ENCODE data around the gene MISP3. TPM values are rescaled to one million over a fixed set of nuclear protein-coding genes. Genes with fewer than 3 reads are reported as not detected.
"Not testable (repeated sequence)": the region's sequence is repeated elsewhere in the genome, so short reads cannot be mapped to it uniquely, and the experiment has no call there.

Gene MISP3
- total RNA-seq, 5 donors from 2014 or later (not counting 1 experiment from before 2014, with no cell fraction given) = 0.28 to 2.0 (median 1.1) TPM

GRCh38 chr19:14039181-14039580, 33.4 kb upstream of the MISP3 start:
- Mint-ChIP-seq H3K36me3 (peaks cover 29% of the 10 kb centered on the region), H3K27ac (peak overlapping the region in 1 of 2 donors; percentile 16), H3K9me3 (no peaks in the 10 kb centered on the region), H3K27me3 (no peaks in the 10 kb centered on the region), H3K4me1 (peaks cover 19 to 40% (median 20%) of the 10 kb centered on the region in 3 donors), H3K4me3 (no peak overlapping the region)
- Histone ChIP-seq H3K9me3 (no peaks in the 10 kb centered on the region), H3K27ac (ENCODE audit: low read length) (no peak overlapping the region), H3K27me3 (replicated peaks in 1 of 2; ENCODE audit: control insufficient read depth in 2 of 2, extremely low read depth in 1 of 2, insufficient read depth in 2 of 2, low read length in 1 of 2) (no peaks in the 10 kb centered on the region), H3K4me1 (ENCODE audit: control insufficient read depth in 1 of 2, extremely low read depth in 1 of 2, insufficient read depth in 2 of 2, low read length in 2 of 2) (peaks cover 2 to 48% of the 10 kb centered on the region in 2 experiments), H3K4me3 (ENCODE audit: control insufficient read depth in 1 of 2, extremely low read depth in 1 of 2, low read length in 1 of 2) (no peak overlapping the region), H3K36me3 (ENCODE audit: control insufficient read depth in 2 of 2, extremely low read depth in 1 of 2, insufficient read depth in 1 of 2, low read length in 1 of 2) (peaks cover 5 to 79% of the 10 kb centered on the region in 2 donors)
- no peak for DNase-seq
- 100% methylated on average over 4 of the region's 7 CpGs for WGBS (ENCODE audit: insufficient coverage)
- ATAC-seq (replicated peaks in 1 of 4) = no peak
- ChIA-PET POLR2A (interaction anchor here (0.6 kb wide), 2 partner anchors 11 to 331 kb away, joined by 3 to 6 read pairs; partner anchors contain the start of gene RLN3 (in 1 of the 2)), CTCF (interaction anchor here in 1 of 2 donors (0.6 kb wide), 2 partner anchors 17 to 161 kb away, joined by 3 read pairs; no protein-coding TSS in a partner anchor)

- ChIA-PET CTCF (interaction anchor here (0.6 to 1.3 kb wide), 6 partner anchors 11 to 362 kb away, joined by 3 to 9 read pairs (median 3); partner anchors contain the start of gene IL27RA (in 1 of the 2)), POLR2A (interaction anchor here in 1 of 2 donors (0.6 to 0.7 kb wide), 3 partner anchors 58 to 900 kb away, joined by 3 to 12 read pairs (median 8); no protein-coding TSS in a partner anchor)
- Mint-ChIP-seq H3K4me1 (peaks cover 10 to 23% (median 12%) of the 10 kb centered on the region in 3 donors), H3K27ac (peak overlapping the region; percentile 84 to 89), H3K36me3 (peaks cover 22% of the 10 kb centered on the region)
- H3K9me3 Mint-ChIP-seq; H3K9me3 ChIP-seq; H3K4me3 ChIP-seq (ENCODE audit: control insufficient read depth in 1 of 2, extremely low read depth in 1 of 2, low read length in 1 of 2); H3K27me3 ChIP-seq (replicated peaks in 1 of 2; ENCODE audit: control insufficient read depth in 2 of 2, extremely low read depth in 1 of 2, insufficient read depth in 2 of 2, low read length in 1 of 2); H3K4me3 Mint-ChIP-seq; H3K27me3 Mint-ChIP-seq: not testable (repeated sequence)
- peak in 28 of 35 experiments; percentile 10 to 80 (median 36) for DNase-seq
- WGBS (ENCODE audit: insufficient coverage) = 20% methylated on average over 1 of the region's 19 CpGs
- peak; percentile 45 to 68 (median 56) for ATAC-seq (replicated peaks in 1 of 4)
- Histone ChIP-seq H3K4me1 (ENCODE audit: control insufficient read depth in 1 of 2, extremely low read depth in 1 of 2, insufficient read depth in 2 of 2, low read length in 2 of 2) (peaks cover 2 to 25% of the 10 kb centered on the region in 2 experiments), H3K36me3 (ENCODE audit: control insufficient read depth in 2 of 2, extremely low read depth in 1 of 2, insufficient read depth in 1 of 2, low read length in 1 of 2) (peaks cover 12 to 78% of the 10 kb centered on the region in 2 donors), H3K27ac (ENCODE audit: low read length) (peak overlapping the region; percentile 74)
Measured at GRCh38 chr19:14042659-14043608, 29.7 kb upstream of the MISP3 start.

- not testable (repeated sequence) for H3K4me3 Mint-ChIP-seq; H3K9me3 Mint-ChIP-seq; H3K4me1 Mint-ChIP-seq; H3K27me3 Mint-ChIP-seq; H3K27ac Mint-ChIP-seq; DNase-seq; H3K9me3 ChIP-seq; H3K4me3 ChIP-seq (ENCODE audit: control insufficient read depth in 1 of 2, extremely low read depth in 1 of 2, low read length in 1 of 2); H3K27me3 ChIP-seq (replicated peaks in 1 of 2; ENCODE audit: control insufficient read depth in 2 of 2, extremely low read depth in 1 of 2, insufficient read depth in 2 of 2, low read length in 1 of 2); ATAC-seq (replicated peaks in 1 of 4); H3K4me1 ChIP-seq (ENCODE audit: control insufficient read depth in 1 of 2, extremely low read depth in 1 of 2, insufficient read depth in 2 of 2, low read length in 2 of 2); H3K27ac ChIP-seq (ENCODE audit: low read length)
- H3K36me3 ChIP-seq (ENCODE audit: control insufficient read depth in 2 of 2, extremely low read depth in 1 of 2, insufficient read depth in 1 of 2, low read length in 1 of 2) = peaks cover 17 to 81% of the 10 kb centered on the region in 2 donors
- H3K36me3 Mint-ChIP-seq = peaks cover 36% of the 10 kb centered on the region
- ChIA-PET CTCF (interaction anchor here (0.6 to 1.9 kb wide), 9 partner anchors 11 to 1034 kb away, joined by 3 to 8 read pairs (median 4); partner anchors contain the start of genes DCAF15 (in 1 of the 2) and IL27RA (in 1 of the 2)), POLR2A (interaction anchor here in 1 of 2 donors (0.6 to 0.9 kb wide), 2 partner anchors 162 to 406 kb away, joined by 3 to 5 read pairs; no protein-coding TSS in a partner anchor)
- 90% methylated on average over 2 of the region's 10 CpGs for WGBS (ENCODE audit: insufficient coverage)
Measured at GRCh38 chr19:14047866-14048265, 24.7 kb upstream of the MISP3 start.

GRCh38 chr19:14048443-14049153, 24.0 kb upstream of the MISP3 start:
- Mint-ChIP-seq H3K4me3 (no peak overlapping the region), H3K27me3 (no peaks in the 10 kb centered on the region), H3K9me3 (no peaks in the 10 kb centered on the region), H3K36me3 (peaks cover 35% of the 10 kb centered on the region), H3K4me1 (no peaks in the 10 kb centered on the region), H3K27ac (peak overlapping the region; percentile 32 to 34)
- peak overlapping the region; percentile 34 for H3K27ac ChIP-seq (ENCODE audit: low read length)
- no peaks in the 10 kb centered on the region for H3K9me3 ChIP-seq
- H3K4me3 ChIP-seq (ENCODE audit: control insufficient read depth in 1 of 2, extremely low read depth in 1 of 2, low read length in 1 of 2) = no peak overlapping the region
- 83% methylated on average over 3 of the region's 8 CpGs for WGBS (ENCODE audit: insufficient coverage)
- peak; percentile 28 to 83 (median 69) for DNase-seq
- H3K36me3 ChIP-seq (ENCODE audit: control insufficient read depth in 2 of 2, extremely low read depth in 1 of 2, insufficient read depth in 1 of 2, low read length in 1 of 2) = peaks cover 22 to 80% of the 10 kb centered on the region in 2 donors
- POLR2A ChIA-PET = interaction anchor here (0.6 to 0.9 kb wide), 4 partner anchors 10 to 405 kb away, joined by 3 to 10 read pairs (median 5); no protein-coding TSS in a partner anchor
- ATAC-seq (replicated peaks in 1 of 4) = peak; percentile 77 to 85 (median 82)
- CTCF ChIA-PET = interaction anchor here (0.6 to 1.9 kb wide), 13 partner anchors 11 to 1033 kb away, joined by 3 to 8 read pairs (median 4); partner anchors contain the start of genes DCAF15 (in 1 of the 2) and IL27RA (in 1 of the 2)
- no peaks in the 10 kb centered on the region for H3K27me3 ChIP-seq (replicated peaks in 1 of 2; ENCODE audit: control insufficient read depth in 2 of 2, extremely low read depth in 1 of 2, insufficient read depth in 2 of 2, low read length in 1 of 2)
- peaks cover 0 to 2% of the 10 kb centered on the region in 2 experiments for H3K4me1 ChIP-seq (ENCODE audit: control insufficient read depth in 1 of 2, extremely low read depth in 1 of 2, insufficient read depth in 2 of 2, low read length in 2 of 2)

- WGBS (ENCODE audit: insufficient coverage) = 97% methylated on average over 3 of the region's 4 CpGs
- H3K36me3 ChIP-seq (ENCODE audit: control insufficient read depth in 2 of 2, extremely low read depth in 1 of 2, insufficient read depth in 1 of 2, low read length in 1 of 2) = peaks cover 18 to 65% of the 10 kb centered on the region in 2 donors
- H3K27ac Mint-ChIP-seq = no peak overlapping the region
Measured at GRCh38 chr19:14050512-14050911, 22.1 kb upstream of the MISP3 start.

More at GRCh38 chr19:14050512-14050911, 22.1 kb upstream of the MISP3 start:
- Mint-ChIP-seq H3K27me3 (no peaks in the 10 kb centered on the region), H3K9me3 (no peaks in the 10 kb centered on the region), H3K36me3 (peaks cover 35% of the 10 kb centered on the region), H3K4me3 (no peak overlapping the region), H3K4me1 (peaks cover 0 to 14% (median 0%) of the 10 kb centered on the region in 3 donors)
- H3K27ac ChIP-seq (ENCODE audit: low read length) = no peak overlapping the region
- CTCF ChIA-PET = interaction anchor here in 1 of 2 donors (0.6 kb wide), 1 partner anchor 53 kb away, joined by 8 read pairs; no protein-coding TSS in a partner anchor
- DNase-seq (no peak), ATAC-seq (replicated peaks in 1 of 4) (no peak)
- POLR2A ChIA-PET = no interaction called here
- peaks cover 0 to 2% of the 10 kb centered on the region in 2 experiments for H3K4me1 ChIP-seq (ENCODE audit: control insufficient read depth in 1 of 2, extremely low read depth in 1 of 2, insufficient read depth in 2 of 2, low read length in 2 of 2)
- H3K4me3 ChIP-seq (ENCODE audit: control insufficient read depth in 1 of 2, extremely low read depth in 1 of 2, low read length in 1 of 2) = no peak overlapping the region
- no peaks in the 10 kb centered on the region for H3K27me3 ChIP-seq (replicated peaks in 1 of 2; ENCODE audit: control insufficient read depth in 2 of 2, extremely low read depth in 1 of 2, insufficient read depth in 2 of 2, low read length in 1 of 2)
- no peaks in the 10 kb centered on the region for H3K9me3 ChIP-seq
